Medulla oblongata (tissue), 1 donor: ENCODE data around the gene USP53.
"Not testable (repeated sequence)": the region's sequence is repeated elsewhere in the genome, so short reads cannot be mapped to it uniquely, and the experiment has no call there.

Experiments used
- DNase-seq: peaks from one replicate; pipeline ENCODE4 v3.0.0-alpha.2; 2015; ENCODE audit errors: extremely low spot score

USP53 gene

GRCh38 chr4:119228406-119228805 is 15.9 kb downstream of the USP53 start:
- DNase-seq, result no peak

DNA sequence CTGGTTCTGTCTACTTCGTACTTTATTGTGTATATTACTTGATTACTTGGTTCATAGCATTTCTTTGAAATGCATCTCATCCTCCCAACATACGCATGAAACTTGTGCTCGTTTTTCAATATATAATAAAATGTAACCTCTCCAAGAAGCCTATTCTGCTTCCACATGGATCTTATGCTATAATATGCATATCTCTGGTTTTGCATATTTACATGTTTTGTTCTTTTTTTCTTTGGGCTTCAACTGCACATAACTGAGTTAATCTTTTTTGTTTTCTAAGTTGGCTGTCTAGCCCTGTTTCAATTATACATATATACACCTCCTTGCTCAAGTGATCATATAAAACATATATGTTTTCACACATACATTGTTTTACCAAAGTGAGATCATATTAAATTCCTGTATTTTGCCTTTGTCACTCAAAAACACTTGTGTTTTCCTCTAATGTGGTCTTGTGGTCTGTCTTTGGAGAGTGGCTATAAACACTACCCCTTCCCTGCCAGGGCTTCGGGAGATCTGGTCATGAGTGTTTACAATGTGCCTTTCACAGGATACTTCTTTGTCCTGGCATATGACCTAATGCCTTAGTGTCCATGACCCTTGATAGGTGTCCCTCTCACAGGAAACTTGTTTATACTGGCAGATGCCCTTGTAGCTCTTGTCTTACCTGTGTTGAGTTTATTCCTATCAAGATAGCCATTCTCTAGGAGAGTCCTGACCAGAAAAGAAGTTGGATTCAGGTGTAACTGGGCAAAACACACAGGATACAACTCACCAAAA is 17.6 kb downstream of the USP53 start:
- no peak for DNase-seq

DNA sequence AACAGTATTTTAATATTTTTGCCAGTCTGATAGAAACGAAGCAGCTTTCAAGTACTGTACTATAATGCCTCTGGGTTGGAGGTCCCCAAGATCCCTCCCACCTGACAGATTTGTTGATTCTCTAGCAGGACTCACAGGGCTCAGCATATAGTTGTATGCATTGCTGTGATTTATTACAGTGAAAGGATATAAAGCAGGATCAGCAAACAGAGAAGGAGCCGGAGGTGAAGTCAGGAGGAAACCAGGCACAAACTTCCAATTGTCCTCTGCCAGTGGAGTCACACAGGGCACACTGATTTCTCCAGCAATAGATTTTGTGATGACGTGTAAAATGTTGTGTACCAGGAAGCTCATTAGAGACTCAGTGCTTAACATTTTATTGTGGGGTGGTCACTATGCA is 19.0 kb downstream of the USP53 start:
- no peak for DNase-seq

DNA sequence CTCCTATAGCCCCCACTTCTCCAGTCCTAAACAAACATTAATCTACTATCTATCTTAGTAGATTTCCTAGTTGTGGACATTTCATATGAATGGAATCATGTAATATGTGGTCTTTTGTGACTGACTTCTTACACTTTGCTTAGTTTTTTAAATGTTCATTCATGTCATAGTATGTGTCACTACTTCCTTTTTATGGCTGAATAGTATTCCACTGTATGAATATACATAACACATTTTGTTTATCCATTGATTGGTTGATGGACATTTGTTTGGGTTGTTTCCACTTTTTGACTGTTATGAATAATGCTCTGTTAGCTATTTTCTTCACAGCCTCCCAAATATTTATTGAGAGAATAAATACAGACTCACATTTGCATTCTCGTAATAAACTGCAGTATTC is 19.8 kb downstream of the USP53 start:
- no peak for DNase-seq

DNA sequence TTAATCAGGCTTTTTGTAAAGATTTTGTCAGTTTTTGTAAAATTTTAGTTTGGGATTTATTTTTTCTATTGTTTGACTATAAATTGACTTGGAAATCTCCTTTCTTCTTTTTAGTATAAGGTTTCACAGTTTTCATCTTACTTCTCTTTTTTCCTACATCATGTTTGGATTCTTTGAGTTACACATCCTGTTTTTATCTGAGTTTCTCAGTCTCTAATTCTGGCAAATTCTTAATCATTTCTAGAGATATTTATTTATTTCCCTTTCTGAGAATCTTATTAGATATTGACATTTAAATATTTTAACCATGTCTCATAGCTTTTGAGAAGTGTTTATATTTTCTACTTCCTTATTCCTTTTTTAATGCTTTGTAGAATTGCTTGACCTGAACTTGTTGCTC is 20.7 kb downstream of the USP53 start:
- DNase-seq, result no peak

DNA sequence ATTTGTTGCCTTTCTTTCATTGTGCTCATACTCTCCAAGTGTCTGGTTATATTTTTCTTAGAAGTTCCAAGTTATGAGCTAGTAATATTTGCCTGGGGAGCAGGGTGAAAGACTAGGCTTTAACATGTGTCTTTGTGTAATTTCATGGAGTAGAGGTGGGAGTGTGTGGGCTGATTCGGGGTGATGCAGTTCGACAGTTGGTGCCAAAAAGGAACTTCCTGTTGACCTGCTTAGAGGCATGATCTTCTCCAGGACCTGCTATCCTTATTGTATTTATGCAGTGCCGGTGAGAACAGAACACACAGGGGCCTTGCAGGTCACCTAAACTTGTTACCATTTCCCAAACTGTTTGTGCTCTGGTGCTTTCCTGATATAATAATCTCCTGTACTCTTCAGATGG is 21.2 kb downstream of the USP53 start:
- DNase-seq, result no peak

- no peak for DNase-seq
These were observed 24.7 kb downstream of the USP53 start for GRCh38 chr4:119237201-119237600.

- no peak for DNase-seq
These were observed 25.1 kb downstream of the USP53 start for GRCh38 chr4:119237642-119238041.

DNA sequence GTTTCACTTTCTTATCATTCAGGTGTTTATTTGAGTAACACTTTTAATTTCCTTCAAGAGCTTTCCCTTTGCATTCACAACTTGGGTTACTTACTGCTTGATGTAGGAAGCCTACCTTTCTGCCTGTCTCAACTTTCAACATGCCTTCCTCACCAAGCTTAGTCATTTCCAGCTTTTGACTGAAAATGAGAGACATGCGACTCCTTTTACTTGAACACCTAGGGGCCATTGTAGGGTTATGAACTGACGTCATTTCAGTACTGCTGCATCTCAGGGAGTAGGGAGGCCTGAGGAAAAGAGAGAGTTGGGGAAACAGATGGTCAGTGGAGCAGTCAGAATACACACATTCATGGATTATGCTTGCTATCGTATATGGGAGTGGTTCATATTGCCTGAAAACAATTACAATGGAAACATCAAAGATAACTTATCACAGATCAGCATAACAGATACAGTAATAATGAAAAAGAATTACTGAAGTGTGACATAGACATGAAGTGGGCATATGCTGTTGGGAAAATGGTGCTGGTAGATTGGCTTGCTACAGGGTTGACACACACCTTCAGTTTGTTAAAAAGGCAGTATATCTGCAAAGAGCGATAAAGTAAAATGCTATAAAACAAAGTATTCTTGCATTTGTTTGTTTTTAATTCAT is 25.7 kb downstream of the USP53 start:
- no peak for DNase-seq

DNA sequence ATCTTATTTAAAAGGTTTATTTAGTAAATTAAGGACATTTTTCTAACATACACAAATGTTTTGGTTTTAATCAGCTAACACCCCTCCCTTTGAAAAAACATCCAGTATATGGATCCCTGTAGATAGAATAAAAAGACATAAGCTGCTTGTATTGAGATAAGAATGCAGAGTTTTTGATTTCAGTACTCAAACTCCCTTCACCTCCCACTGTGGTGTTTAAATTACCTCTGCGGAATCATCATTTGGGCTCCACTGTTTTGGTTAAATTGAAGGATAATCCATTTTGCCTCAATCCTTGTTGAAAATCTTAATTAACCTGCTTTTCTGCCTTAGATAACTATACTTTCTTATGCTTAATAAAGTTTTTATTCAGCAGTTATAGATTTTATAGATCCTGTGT is 27.6 kb downstream of the USP53 start:
- DNase-seq, result no peak

DNA sequence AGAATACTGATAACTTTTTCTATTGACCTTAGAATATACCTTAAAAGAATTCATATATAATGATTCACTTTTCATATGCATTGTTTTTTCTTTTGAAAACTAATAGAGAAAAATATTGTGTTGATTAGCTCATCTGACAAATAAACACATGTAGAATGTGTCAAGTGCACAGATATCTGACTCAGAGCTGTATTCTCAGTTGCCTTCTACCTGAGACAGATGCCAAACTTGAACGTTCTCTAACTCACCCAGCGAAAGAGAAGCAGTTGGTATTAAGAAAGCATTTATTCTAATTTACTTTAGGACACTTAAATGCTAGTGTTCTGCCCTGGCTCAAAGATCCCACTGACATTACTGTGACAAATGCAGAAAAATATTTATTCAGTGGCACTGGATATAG is 28.1 kb downstream of the USP53 start:
- no peak for DNase-seq

- DNase-seq, result no peak
These were observed 29.9 kb downstream of the USP53 start for GRCh38 chr4:119242417-119242816.

DNA sequence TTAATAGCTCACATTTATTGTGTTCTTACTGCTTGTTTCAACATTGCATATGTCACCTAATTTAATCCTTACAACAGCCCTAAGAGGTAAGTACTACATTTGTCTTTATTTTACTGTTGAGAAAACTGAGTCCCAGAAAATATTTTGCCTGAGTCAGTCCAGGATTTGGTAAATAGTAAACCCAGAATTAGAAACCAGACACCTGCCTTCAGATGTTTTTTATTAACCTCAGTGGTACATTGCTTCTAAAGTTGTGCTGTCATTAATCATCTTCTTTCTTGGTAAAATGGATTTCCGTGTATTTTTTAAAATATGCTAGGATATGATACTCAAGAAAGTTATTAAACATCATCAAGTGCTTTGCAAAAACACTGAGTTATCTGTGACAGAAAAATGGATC is 31.4 kb downstream of the USP53 start:
- DNase-seq, result no peak

DNA sequence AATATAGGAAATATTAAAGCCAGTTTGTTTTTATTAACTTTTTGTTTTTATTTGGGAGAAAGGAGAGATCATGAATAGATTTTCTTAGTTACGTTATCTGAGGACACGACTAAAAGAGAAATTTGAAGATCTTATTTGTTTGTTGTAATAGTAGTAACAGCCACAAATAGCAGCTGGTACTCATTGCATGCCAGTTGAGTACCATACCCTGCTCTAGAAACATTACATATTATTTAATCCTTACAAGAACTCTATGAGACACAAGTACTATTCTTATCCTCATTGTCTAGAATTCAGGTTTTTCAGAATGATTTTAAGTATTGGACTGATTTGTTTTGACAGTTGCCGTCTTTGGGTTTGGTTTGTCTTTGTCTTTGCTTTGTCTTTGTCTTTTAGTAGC is 31.8 kb downstream of the USP53 start:
- no peak for DNase-seq

GRCh38 chr4:119244832-119245231 is 32.3 kb downstream of the USP53 start:
- no peak for DNase-seq

- DNase-seq, result no peak
These were observed 33.7 kb downstream of the USP53 start for GRCh38 chr4:119246177-119246733.

- not testable (repeated sequence) for DNase-seq
These were observed 38.5 kb downstream of the USP53 start for GRCh38 chr4:119251037-119251436.

DNA sequence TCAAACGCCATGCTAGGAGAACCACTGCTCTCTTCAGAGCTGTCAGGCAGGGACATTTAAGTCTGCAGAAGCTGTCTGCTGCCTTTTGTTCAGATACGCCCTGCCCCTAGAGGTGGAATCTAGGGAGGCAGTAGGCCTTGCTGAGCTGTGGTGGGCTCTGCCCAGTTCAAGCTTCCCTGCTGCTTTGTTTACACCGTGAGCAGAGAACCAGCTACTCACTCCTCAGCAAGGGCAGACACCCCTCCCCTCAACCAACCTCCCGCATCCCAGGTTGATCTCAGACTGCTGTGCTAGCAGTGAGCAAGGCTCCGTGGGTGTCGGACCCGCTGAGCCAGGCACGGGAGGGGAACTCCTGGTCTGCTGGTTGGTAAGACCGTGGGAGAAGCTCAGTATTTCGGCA is 42.7 kb downstream of the USP53 start:
- not testable (repeated sequence) for DNase-seq

- DNase-seq, result no peak
These were observed 48.0 kb downstream of the USP53 start for GRCh38 chr4:119260528-119260927.

- DNase-seq, result no peak
These were observed 49.5 kb downstream of the USP53 start for GRCh38 chr4:119261986-119262385.

- no peak for DNase-seq
These were observed 52.2 kb downstream of the USP53 start for GRCh38 chr4:119264743-119265142.

DNA sequence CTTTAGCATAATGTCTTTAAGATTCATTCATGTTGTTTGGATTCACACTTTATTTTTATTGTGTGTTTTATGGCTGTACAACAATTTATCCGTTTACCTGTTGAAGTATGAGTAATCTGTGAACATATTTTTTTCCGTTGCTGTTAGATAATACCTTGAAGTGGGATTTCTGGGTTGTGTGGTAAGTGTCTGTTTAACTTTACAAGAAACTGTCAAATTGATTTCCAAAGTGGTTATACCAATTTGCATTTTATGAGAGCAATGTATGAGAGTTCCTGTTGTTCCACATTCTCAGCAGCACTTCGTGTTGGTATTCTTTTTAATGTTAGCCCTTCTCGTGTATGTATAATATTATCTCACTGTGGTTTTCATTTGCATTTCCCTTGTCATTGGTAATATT is 53.6 kb downstream of the USP53 start:
- no peak for DNase-seq

DNA sequence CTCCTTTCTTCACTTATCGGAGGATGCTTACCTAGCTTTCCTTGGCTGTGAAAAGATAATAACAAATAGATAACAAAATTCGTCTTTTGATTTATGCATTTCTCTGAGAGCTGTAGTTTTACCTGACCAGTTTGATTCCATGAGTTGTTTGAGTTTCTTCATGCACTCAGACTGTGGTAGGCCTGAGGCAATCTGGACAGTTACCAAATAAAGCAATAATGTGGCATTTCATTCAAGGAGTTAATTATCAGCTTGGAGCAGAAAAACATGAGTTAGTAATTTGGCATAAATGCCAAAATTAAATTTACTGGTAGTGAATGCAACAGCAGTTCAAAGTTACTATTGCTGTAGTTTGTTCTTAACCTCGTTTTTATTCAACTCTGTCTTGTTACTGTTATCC is 56.0 kb downstream of the USP53 start:
- no peak for DNase-seq
